ENCODE data around the gene SV2B.
A peak's percentile ranks its signal among the peaks of the same experiment; 100 is the strongest.

The SV2B gene

DNA sequence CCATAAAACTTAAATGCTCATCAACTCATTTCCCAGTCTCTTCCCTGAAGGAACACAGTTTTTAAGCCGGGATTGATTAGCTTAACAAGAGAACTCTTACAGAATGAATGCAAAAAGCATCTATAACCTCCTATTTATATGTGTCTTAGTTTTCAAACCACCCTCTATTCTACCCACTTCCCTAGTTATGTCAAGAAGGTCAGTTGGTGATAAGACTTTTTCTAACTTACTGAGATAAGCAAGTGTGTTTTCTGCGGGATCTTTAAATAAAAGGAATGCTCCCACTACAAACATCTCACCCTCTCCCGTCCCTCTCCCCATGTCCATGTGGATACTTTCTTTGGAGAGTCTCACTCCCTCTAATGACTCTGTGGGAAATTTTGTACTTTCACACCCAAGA, 218.5 kb downstream of the SV2B start:
- no peaks in the 10 kb centered on the region for H3K9me3 Mint-ChIP-seq
- H3K4me3 Mint-ChIP-seq = no peak overlapping the region
- DNase-seq = no peak
- H3K4me1 Mint-ChIP-seq = peaks cover 27% of the 10 kb centered on the region
- H3K36me3 Mint-ChIP-seq (ENCODE audit: low read depth) = no peaks in the 10 kb centered on the region
- TF ChIP-seq, protein P1, sequence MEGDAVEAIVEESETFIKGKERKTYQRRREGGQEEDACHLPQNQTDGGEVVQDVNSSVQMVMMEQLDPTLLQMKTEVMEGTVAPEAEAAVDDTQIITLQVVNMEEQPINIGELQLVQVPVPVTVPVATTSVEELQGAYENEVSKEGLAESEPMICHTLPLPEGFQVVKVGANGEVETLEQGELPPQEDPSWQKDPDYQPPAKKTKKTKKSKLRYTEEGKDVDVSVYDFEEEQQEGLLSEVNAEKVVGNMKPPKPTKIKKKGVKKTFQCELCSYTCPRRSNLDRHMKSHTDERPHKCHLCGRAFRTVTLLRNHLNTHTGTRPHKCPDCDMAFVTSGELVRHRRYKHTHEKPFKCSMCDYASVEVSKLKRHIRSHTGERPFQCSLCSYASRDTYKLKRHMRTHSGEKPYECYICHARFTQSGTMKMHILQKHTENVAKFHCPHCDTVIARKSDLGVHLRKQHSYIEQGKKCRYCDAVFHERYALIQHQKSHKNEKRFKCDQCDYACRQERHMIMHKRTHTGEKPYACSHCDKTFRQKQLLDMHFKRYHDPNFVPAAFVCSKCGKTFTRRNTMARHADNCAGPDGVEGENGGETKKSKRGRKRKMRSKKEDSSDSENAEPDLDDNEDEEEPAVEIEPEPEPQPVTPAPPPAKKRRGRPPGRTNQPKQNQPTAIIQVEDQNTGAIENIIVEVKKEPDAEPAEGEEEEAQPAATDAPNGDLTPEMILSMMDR (IDR thresholded peaks at IDR 0.05) = no peak
- no peak overlapping the region for H3K27ac Mint-ChIP-seq
- H3K27me3 Mint-ChIP-seq (ENCODE audit: low read depth, poor library complexity) = peaks cover 7% of the 10 kb centered on the region

DNA sequence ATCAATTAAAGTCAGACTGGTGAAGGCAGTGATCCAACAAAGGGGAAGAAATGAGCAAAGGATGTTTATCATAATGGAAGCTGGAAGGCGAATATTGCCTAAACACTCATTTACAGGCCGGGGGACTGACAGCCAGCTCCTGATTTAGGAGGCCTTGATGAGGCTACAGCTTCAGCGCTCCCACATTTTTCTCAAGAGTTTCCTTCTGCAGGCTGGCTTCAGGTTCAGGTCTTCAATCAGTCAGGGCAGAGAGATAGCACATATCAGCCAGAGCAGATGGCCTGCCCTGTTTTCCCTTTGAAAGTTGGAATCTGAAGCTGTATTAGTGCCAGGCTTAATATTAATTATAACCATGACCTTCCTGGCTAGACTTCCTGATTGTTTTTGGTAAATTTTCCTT, 218.9 kb downstream of the SV2B start:
- no peaks in the 10 kb centered on the region for H3K9me3 Mint-ChIP-seq
- TF ChIP-seq, protein P1 (IDR thresholded peaks at IDR 0.05) = no peak
- no peak for DNase-seq
- peak overlapping the region; percentile 22 for H3K27ac Mint-ChIP-seq
- peaks cover 7% of the 10 kb centered on the region for H3K27me3 Mint-ChIP-seq (ENCODE audit: low read depth, poor library complexity)
- H3K36me3 Mint-ChIP-seq (ENCODE audit: low read depth) = no peaks in the 10 kb centered on the region
- no peak overlapping the region for H3K4me3 Mint-ChIP-seq
- peaks cover 27% of the 10 kb centered on the region for H3K4me1 Mint-ChIP-seq

GRCh38 chr15:91319371-91320059, 219.5 kb downstream of the SV2B start:
- Mint-ChIP-seq H3K4me3 (no peak overlapping the region), H3K4me1 (peaks cover 27% of the 10 kb centered on the region), H3K27me3 (ENCODE audit: low read depth, poor library complexity) (peaks cover 7% of the 10 kb centered on the region), H3K27ac (peak overlapping the region; percentile 8), H3K9me3 (peaks cover 3% of the 10 kb centered on the region), H3K36me3 (ENCODE audit: low read depth) (no peaks in the 10 kb centered on the region)
- DNase-seq = no peak
- TF ChIP-seq, protein P1 (IDR thresholded peaks at IDR 0.05) = no peak

GRCh38 chr15:91320101-91320500, 220.0 kb downstream of the SV2B start:
- Mint-ChIP-seq H3K27ac (no peak overlapping the region), H3K4me3 (no peak overlapping the region)
- no peak for DNase-seq

GRCh38 chr15:91329914-91330313, 229.9 kb downstream of the SV2B start:
- Mint-ChIP-seq H3K36me3 (ENCODE audit: low read depth) (no peaks in the 10 kb centered on the region), H3K27me3 (ENCODE audit: low read depth, poor library complexity) (peaks cover 3% of the 10 kb centered on the region), H3K4me3 (no peak overlapping the region), H3K9me3 (peaks cover 4% of the 10 kb centered on the region), H3K4me1 (no peaks in the 10 kb centered on the region), H3K27ac (no peak overlapping the region)
- TF ChIP-seq, protein P1 (IDR thresholded peaks at IDR 0.05) = no peak
- no peak for DNase-seq

More at GRCh38 chr15:91320101-91320500, 220.0 kb downstream of the SV2B start:
- peaks cover 7% of the 10 kb centered on the region for H3K27me3 Mint-ChIP-seq (ENCODE audit: low read depth, poor library complexity)
- TF ChIP-seq, protein P1 (IDR thresholded peaks at IDR 0.05) = no peak
- H3K4me1 Mint-ChIP-seq = peaks cover 27% of the 10 kb centered on the region
- H3K36me3 Mint-ChIP-seq (ENCODE audit: low read depth) = no peaks in the 10 kb centered on the region
- H3K9me3 Mint-ChIP-seq = peaks cover 5% of the 10 kb centered on the region

DNA sequence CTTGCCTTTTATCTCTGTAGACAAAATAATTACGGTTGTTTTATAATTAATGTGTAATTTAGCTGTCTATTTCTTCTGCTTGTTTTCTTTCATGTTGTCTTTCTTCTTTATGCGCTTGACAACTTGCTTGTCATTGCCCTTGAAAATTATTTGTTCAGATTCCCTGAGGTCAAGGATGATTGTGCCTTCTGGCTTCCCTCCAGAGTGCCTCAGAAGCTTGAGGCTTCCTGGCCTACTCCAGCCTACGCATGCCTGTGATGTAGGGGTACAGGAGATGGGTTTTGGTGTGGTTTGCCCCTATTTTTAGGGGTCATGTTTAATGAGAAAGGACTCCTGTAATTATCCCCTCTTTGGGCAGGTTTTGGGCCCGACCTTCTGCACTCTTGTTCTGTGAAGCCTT, 231.5 kb downstream of the SV2B start:
- no peak overlapping the region for H3K27ac Mint-ChIP-seq
- no peaks in the 10 kb centered on the region for H3K36me3 Mint-ChIP-seq (ENCODE audit: low read depth)
- no peaks in the 10 kb centered on the region for H3K9me3 Mint-ChIP-seq
- TF ChIP-seq, protein P1 (IDR thresholded peaks at IDR 0.05) = no peak
- H3K4me3 Mint-ChIP-seq = no peak overlapping the region
- H3K4me1 Mint-ChIP-seq = no peaks in the 10 kb centered on the region
- no peak for DNase-seq
- no peaks in the 10 kb centered on the region for H3K27me3 Mint-ChIP-seq (ENCODE audit: low read depth, poor library complexity)

All from nephron progenitor cell (in vitro differentiated cells).